ENCODE results near the gene NPHP4.

Gene NPHP4

DNA sequence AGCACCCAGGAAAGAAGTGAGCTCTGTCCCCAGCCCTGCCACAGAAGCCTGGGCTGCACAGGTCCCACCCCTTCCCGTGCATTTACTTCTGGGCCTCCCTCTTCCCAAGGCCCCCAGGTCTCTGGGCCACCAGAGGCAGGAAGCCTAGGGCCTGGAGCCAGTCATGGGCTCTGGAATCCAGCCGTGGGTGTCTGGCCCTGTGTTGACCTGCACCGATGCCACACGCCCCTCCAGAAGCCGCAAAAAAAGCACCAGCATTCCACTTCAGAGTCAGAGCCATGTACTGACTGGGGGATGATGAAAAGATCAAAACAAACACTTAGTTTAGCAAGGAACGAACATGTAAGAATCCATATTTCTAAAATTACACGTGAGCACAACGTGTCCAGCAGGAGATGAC lies 141.7 kb downstream of the NPHP4 start:
- DNase-seq (ENCODE audit: low spot score) = no peak

DNA sequence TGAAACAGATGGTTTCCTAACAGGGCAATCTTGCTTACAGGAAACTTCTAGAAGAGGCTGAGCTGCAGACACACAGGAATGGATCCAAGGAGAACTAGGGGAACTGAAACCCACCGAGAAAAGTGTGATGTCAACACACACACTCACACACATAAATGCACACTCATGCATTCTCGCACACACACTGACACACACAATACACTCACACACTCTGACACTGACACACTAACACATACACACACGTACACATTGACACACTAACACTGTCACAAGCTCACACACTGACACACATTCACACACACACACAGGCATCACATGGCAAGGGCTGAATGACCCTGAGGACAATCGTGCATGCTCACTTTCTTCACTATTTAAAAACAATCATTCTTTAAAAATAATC lies 142.7 kb downstream of the NPHP4 start:
- no peak for DNase-seq (ENCODE audit: low spot score)

DNA sequence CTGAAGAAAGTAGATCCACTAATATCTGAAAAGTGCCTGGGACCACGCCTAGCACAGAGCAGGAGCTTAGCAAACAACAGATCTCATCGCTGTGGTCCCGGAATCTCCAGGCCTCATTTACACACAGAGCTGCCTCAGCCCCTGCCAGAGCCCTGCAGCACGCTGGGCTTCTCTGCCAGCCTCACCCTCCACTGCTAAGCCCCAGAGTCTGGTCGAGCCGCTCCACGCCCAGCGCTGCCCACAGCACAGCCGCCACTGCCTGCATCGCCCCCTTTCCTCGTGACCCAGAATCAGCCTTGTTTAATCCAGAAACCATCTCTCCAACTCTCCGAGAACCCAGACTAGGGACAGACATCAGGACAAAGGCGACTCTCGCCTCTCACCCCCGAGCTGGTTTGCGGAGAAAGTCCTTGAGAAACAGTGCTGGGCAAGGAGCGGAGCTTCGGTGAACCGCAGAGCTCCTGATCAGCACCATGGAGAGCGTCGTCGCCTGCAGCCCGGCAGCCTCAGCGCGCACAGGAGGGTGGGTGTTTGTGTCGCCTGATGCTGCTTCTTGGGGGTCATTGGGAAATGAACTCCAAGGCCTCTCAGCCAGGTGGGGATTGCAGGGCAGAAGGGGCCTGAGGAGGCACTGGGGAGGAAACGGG lies 145.1 kb downstream of the NPHP4 start:
- no peak for DNase-seq (ENCODE audit: low spot score)

DNA sequence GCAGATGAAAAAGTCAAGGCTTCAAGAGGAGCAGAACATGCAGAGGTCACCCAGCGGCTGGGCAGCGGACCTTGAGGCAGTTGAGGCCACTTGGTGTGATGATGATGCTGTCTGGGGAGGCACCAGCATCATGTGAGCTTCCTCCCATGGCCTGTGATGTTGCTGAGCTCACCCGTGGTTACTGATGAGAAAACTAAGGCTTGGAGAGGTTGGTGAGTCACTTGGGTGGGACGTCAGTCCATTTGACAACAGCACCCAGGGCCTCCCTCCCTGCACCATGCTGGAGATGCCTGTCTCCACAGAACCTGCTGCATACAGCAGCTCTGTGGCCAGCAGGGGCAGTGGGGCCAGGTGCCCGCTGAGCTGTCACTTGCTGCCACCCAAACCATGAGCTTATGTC lies 146.8 kb downstream of the NPHP4 start:
- no peak for DNase-seq (ENCODE audit: low spot score)

DNA sequence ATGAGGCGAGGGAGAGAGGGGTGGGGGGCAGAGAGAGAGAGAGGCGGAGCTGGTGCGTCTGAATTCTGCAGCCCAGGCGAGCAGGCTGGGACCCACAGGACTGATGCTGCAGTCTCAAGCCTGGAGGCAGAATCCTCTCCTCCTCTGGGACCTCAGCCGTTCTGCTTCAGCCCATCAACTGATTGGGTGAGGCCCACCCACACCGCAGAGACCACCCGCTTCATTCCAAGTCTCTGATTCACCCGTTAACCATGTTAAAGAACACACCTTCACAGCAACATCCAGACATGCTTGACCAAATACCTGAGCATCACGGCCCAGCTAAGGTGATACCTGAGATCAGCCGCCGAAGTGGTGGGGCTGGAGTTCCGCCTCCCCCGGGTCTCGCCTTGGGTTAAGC lies 147.8 kb downstream of the NPHP4 start:
- DNase-seq (ENCODE audit: low spot score) = no peak

DNA sequence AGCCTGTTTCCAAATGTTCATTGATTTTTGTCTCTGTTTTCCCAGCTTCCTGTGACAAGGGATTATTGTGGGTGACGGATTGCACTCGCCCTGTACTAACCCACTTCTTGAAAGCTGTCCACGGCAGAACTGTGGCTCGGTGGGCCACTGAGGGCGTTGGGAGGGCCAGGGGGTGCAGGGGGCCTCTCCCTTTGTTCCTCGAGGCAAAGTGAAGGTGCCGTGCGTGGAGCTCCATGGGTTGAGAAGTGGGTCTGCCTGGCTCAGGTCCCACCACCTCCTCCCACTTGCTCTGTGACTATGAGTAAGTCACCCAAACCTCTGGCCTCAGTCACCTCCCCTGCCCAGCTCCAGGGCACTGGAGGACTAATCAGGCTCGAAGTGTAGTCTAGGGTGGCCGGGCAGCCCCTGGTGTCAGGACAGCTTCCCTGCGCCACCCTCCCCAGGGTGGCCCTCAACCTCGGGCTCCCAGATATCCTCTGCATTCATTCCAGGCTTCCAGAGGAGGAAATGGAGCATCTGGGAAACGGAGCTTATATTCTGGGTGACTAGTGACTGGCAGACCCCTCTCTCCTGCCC lies 148.6 kb downstream of the NPHP4 start:
- DNase-seq (ENCODE audit: low spot score) = no peak

DNA sequence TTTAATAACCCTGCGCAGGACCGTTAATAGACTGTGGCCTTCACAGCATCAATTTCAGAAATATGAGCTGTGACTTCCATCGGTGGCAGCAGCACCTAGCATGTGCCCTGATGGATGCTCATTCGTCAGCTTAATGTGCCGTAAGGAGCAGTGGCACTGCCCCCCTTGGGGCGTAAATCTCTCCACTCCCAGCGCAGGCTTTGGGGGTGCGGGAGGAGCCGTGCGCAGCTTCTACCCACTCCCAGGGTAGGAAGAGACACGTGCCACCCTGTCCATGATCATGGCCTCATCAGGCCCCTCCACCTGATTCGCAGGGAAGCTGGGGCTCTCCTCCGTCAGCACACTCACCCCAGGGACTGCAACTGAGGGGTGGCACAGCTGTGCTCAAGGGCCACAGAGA lies 149.5 kb downstream of the NPHP4 start:
- no peak for DNase-seq (ENCODE audit: low spot score)

DNA sequence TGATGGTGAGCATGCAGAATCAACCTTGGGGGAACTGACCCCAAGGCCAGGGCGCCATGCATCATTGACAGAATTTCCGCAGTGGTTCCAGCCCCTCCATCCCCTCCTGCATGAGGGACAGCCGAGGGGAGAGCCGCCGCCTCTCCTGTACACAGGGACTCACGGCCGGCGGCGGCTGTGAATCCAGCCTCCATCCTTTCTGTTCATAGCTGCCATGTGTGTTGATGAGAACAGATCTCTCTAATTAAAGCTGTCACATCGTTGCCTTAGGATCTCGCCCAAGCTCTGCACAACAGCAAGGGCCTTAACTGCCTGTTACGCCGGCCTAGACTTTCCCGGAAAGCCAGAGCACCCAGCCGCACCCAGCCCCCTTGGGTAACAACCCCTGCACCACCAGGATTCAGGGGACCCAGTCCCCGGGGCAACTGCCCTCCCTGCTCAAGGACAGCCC lies 151.6 kb downstream of the NPHP4 start:
- DNase-seq (ENCODE audit: low spot score) = no peak

DNA sequence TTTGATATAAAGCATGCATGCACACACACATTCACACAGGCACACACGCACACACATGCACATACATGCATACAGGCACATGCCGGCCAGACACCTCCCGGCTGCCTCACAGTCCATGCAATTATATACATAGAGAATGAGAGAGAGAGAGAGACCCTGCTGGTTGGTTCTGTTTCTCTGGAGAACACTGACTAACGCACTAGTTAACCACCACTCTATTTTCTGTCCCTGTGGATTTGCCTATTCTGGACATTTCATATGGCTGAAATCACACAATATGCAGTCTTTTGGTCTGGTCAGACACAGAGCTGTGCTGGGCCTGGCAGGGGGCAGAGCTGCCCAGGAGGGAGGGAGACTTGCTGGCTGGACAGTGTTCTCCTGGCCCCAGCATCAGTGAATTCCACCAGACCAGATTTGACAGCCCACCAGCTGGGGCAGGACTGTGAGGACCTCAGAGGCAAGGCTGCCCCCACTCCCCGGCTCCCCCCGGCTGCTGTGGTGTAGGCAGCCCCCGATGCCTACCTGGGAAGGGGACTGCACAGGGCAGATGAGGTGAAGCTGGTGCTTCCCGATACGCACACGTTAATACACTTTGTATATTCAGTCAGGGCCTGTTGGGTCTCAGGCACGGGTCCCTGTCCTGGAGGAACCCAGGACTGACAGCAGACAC lies 152.2 kb downstream of the NPHP4 start:
- DNase-seq (ENCODE audit: low spot score) = no peak

DNA sequence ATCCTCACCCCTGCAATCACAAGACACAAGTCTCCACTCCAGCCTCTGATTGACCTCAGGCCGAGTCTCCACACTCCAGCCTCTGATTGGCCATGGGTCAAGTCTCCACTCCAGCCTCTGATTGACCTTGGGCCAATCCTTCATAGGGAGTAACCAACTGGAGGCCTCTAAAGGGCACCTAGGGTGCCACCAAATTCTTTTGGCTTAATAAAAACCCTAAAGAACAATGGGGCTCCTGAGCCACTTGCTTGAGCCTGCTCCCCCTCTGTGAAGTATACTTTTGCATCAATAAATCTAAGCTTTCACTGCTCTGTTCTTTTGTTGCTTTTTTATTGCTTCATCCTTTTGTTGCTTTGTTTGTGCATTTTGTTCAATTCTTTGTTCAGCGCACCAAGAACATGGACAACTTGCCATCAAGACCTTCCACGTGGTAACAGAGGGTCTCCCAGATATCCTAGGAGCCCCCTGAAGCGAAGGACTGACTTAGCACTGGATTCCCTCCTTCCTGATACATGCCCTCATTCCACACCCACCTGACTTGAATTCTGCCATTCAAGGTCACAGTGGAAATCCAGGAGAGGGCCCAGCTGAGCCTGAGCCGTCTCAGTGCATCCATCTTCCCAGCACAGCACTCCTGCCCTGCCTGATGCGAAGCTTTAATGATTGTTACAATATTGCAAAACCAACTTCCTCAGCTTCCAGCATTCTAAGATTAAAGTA lies 152.9 kb downstream of the NPHP4 start:
- no peak for DNase-seq (ENCODE audit: low spot score)

DNA sequence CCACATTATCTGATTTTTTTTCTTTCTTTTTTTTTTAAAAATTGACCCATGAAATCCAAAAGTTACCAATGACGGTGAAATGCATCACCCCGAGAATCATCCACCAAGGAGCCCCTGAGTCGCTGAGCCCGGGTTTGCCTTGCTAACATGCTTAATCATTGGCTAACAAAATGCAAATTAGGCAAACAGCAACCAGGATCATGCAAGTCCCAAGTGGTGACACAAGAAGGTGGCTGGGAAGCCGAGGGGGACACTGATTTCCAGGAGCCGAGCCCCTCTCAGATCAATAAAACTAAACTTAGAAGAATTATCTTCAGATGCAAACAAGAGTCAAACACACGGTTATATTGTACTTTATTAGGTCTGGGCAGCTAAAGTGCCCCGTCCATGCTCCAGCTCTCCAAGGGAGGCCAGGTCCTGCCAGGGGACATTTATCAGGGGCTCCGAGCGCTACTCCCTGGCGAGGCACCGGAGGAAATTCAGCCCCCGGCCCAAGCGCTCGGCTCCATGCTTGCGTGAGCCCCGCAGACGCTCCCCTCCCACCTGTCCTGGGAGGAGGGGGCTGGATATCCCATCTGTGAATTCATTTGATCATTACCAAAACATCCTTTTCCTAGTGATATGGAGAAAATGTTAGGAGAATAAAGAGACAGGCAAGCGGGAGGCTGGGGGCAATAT lies 154.1 kb downstream of the NPHP4 start:
- no peak for DNase-seq (ENCODE audit: low spot score)

DNA sequence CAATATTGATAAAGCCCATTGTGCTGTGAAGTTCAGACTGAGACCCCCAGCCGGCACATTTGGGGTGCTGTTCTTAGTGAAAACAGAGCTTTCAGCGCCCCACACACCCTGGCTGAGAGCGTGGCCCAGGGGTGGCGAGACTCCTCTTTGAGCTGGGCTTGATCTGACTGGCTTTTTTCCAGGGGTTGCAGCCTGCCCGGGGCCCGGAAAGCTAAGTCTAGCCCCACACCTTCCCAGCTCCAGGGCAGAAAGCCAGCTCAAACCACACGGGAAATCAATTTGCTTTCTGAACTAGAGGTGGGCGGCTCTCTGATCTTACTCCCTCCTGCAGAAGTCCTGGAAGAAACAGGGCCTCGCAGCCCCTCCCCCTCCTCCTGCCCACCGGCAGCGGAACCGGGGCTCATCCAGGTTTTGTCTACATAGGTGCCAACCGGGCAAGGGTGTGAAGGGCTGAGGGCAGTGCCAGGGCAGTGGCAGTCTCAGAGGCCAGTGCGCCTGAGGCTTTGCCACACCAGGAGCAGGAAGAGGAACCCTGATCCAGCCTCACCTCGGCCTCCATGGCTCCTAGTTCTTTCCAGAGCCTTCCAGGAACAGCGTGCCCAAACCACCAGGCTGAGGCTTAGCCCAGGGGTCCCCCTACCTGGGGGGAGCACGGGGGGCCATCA lies 155.3 kb downstream of the NPHP4 start:
- DNase-seq (ENCODE audit: low spot score) = no peak

DNA sequence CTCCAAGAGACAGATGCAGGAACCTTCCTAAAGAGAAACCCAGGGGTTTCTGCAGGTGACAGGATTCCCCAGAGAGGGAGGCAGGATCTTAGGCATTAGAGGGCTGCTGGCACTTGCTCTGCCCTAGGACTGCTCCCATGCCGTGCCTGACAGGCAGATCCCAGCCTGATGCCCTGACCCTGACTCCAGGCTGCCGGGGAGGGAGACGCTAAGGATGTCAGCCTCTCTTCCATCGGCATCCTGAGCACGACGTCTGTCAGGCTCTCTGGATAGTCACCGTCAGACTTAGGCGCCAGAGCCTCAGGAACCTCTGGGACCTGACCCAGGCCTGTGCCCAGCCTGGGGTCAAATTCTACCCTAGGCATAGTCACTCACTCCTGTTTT lies 157.1 kb downstream of the NPHP4 start:
- no peak for DNase-seq (ENCODE audit: low spot score)

DNA sequence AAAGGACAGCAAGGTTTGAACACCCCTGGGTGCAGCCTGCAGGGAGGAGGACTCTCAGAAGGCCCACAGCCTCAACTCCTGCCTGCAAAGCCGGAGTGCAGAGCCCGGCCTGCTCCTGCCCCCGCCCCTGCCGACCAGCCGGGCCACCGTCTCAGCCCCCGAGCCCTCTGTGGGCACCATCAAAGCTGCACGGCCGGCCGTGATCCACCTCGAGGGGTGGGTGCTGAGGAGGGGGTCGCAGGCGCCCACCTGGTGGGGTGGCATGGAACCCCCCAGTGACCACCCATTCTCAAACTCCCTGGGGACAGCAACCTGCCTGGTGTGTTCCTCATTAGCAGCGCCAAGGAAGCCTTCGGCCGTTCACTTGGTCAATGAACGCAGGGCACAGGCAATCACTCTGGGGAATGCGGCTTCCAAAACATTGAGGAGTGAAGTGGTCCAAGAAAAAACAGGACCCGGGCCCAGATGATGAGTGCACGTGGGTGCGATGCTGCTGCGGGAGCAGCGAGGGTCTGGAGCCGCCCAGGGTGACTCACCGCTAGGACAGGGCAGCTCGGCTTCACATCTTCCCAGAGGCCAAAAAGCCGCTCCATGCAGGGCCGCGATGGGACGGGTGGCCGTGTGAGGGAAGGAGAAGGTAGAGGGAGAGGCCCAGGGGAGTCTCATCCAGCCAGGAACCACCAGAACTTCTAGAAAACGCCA lies 157.6 kb downstream of the NPHP4 start:
- no peak for DNase-seq (ENCODE audit: low spot score)

DNA sequence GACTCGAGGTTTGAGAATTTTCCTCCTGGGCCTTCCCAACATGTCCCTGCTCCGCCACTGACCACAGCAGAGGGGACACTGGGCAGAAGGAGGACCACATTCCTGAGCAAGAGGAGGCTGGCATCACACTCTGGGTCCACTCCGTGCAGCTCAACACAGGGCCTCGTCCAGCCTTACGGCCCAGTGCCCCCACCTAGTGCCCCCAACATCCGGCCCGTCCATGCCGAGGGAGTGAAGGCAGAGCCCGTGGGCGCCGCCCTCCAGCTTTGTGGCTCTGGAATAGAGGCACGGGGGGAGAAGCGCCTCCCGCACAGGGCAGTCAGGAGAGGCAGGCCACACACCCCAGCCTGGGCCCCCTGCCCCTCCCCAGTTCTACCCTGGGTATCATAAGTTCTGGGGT lies 158.3 kb downstream of the NPHP4 start:
- no peak for DNase-seq (ENCODE audit: low spot score)

DNA sequence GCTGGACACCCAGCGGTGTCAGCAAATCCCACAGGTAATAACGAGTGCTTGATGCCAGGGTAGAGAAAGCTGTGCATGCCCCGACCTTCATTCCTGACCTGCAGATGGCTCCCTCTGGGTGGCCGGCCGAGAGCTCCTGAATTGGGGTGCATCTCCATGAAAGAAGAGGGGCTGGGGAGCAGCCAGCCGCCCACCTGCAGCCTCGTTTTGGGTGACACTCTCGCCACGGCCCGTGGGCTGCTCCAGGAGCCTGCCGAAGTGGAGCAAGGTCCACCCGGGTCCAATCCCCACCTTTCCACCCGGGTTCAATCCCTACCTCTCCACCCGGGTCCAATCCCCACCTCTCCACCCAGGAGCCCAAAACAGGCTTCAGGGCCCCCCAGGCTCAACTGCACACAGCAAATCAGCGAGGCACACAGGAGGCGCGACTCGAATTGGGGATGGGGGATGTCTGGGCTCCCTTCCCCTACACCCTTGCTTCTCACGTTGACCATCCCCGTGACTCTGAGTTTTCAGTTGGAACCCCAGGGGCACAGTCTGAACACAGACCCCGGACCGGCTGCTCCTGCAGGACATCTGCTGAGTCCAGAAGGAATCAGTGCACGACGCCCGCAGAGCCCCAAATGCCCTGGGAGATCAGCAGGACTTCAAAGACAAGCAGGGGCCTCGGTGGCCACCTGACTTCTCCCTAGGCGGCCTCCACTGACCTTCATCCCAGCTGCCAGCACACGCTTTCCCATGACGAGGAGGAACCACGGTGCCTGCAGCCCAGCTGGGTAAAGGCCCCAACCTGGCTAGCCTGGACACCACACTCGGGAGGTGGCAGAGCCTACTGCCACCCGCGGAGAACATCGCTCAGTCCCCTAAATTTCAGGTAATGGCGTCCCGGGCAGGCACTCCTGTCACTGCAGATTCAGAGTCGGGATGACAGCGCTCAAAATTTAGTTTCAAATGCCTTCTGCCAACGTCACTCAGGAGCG lies 159.0 kb downstream of the NPHP4 start:
- DNase-seq (ENCODE audit: low spot score) = no peak

DNA sequence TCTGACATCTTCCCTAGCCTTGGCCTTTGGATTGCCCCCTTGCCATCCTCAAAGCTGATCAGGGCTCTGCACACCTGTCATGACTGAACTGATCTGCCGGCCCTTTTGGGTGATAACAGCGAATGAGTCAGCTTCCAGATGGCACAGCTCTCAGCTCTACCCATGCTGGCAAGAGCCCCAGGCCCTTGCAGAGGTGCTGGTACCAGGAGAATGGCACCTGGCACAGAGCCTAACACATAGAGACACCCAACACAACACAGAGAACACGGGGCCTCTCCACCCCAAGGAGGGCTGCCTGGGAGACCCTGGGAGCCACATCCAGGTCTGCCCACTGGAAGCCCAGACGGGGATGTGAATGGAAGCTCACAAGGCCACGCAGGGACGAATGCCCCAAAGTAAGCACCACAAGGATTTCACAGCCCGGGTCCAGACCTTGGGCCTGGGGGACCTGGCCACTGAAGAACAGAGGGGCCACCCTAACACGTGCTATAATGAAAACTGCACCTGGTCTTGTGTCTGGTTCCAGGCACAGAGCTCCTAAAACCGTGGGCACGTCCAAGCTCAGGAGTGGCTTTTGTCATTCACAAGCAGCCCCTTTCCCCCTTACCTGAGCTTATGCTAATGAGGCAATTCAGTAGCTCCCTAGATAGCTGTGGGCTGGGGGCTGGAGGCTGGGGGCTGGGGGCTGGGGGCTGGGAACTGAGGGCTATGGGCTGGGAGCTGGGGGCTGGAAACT lies 160.5 kb downstream of the NPHP4 start:
- no peak for DNase-seq (ENCODE audit: low spot score)

DNA sequence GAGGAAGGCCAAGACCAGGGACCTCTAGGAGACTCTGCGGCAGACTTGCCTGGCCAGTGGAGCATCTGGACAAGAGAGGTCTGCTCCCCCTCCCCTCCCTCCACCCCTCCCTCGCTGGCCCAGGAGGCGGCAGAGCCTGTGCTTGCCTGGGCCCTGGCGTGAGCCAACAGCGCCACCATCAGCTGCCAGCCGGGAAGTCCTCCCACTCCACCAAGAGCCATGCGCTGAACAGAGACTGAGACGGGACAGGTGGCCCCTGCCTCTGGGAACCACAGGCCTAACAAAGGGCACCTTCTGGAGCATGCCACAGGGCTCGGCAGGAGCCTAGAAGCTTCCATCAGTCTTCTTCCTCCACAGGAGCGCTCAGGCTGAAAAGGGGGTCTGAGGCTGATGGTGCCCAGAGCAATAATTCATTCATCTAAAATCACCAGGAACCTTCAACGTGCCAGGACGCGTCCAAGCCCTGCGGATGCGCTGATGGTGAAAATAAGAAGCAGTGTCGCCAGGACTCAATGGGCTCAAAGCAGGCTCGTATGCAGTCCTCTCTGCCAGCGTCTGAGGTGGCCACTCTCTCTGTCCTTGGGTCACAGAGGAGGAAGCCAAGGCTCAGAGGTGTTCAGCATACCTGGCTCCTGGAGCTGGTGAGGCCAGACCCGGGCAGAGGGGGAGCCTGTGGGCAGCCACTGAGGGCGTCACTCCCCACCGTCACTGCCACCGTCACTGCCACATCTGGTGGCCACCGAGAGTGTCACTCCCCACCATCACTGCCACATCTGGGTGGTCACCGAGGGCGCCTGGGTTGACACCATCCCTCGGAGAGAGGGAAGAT lies 161.2 kb downstream of the NPHP4 start:
- no peak for DNase-seq (ENCODE audit: low spot score)

Data from kidney capillary endothelial cell (primary cell).